Peyer's patch (tissue), 4 donors: Measurements from ENCODE around the gene YIF1B.

Source experiments
- POLR2A ChIP-seq, 2 donors: fragments of 450-650 bp; IDR thresholded peaks; one replicate each; pipeline ENCODE4 v1.5.1; 2017; ENCODE audit warnings: antibody characterized with exemption in 2 of 2, mild to moderate bottlenecking in 2 of 2, moderate library complexity in 2 of 2
- TF ChIP-seq, protein P1 (sequence below), 6 experiments: fragments of 450-650 bp in 4 of 6; fragments of 200-600 bp in 2 of 6; sonication (generic) in 1 of 6; IDR thresholded peaks; one replicate each; pipeline ENCODE4 v1.5.1; 2017 to 2019; ENCODE audit warnings: antibody characterized with exemption in 6 of 6, mild to moderate bottlenecking in 3 of 6, moderate library complexity in 1 of 6

- TF ChIP-seq POLR2A (IDR thresholded peaks at IDR 0.05): no peak
- TF ChIP-seq, protein P1, sequence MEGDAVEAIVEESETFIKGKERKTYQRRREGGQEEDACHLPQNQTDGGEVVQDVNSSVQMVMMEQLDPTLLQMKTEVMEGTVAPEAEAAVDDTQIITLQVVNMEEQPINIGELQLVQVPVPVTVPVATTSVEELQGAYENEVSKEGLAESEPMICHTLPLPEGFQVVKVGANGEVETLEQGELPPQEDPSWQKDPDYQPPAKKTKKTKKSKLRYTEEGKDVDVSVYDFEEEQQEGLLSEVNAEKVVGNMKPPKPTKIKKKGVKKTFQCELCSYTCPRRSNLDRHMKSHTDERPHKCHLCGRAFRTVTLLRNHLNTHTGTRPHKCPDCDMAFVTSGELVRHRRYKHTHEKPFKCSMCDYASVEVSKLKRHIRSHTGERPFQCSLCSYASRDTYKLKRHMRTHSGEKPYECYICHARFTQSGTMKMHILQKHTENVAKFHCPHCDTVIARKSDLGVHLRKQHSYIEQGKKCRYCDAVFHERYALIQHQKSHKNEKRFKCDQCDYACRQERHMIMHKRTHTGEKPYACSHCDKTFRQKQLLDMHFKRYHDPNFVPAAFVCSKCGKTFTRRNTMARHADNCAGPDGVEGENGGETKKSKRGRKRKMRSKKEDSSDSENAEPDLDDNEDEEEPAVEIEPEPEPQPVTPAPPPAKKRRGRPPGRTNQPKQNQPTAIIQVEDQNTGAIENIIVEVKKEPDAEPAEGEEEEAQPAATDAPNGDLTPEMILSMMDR (IDR thresholded peaks at IDR 0.05): no peak
These were observed 42.3 kb upstream of the YIF1B start for GRCh38 chr19:38358071-38358470.
